HG03108 (cell line): ENCODE results near the gene SDCCAG8.
A peak's percentile ranks its signal among the peaks of the same experiment; 100 is the strongest.

Source experiments
- ATAC-seq: cut with Tn5 transposase; IDR thresholded peaks from one replicate; pipeline ENCODE4 v1.9.1; 2021; ENCODE audit warnings: moderate library complexity; ENCODE audit not compliant: unreplicated experiment

SDCCAG8 gene

GRCh38 chr1:243254233-243254926, 1.5 kb upstream of the SDCCAG8 start:
- peak; percentile 1 for ATAC-seq

GRCh38 chr1:243254927-243255790, 682 bp upstream of the SDCCAG8 start, which contains the start of gene CEP170:
Gene CEP170 (minus strand): TSS chr1:243255281. CDS start chr1:243225280, 30,001 bp downstream.
- ATAC-seq, result peak; percentile 46

GRCh38 chr1:243256590-243256989, 749 bp downstream of the SDCCAG8 start:
- no peak for ATAC-seq

- ATAC-seq, result no peak
Observed at GRCh38 chr1:243257189-243257588, 1.3 kb downstream of the SDCCAG8 start.

- ATAC-seq, result no peak
Observed at GRCh38 chr1:243258731-243259130, 2.9 kb downstream of the SDCCAG8 start.

- no peak for ATAC-seq
Observed at GRCh38 chr1:243260221-243260880, 4.5 kb downstream of the SDCCAG8 start.

- no peak for ATAC-seq
Observed at GRCh38 chr1:243261390-243261789, 5.5 kb downstream of the SDCCAG8 start.

- no peak for ATAC-seq
Observed at GRCh38 chr1:243264717-243265116, 8.9 kb downstream of the SDCCAG8 start.

GRCh38 chr1:243266231-243266630, 10.4 kb downstream of the SDCCAG8 start:
- no peak for ATAC-seq

- no peak for ATAC-seq
Observed at GRCh38 chr1:243267471-243267880, 11.6 kb downstream of the SDCCAG8 start.

- no peak for ATAC-seq
Observed at GRCh38 chr1:243267914-243268653, 12.2 kb downstream of the SDCCAG8 start.

GRCh38 chr1:243268751-243269460, 13.1 kb downstream of the SDCCAG8 start:
- no peak for ATAC-seq

GRCh38 chr1:243269461-243269801, 13.6 kb downstream of the SDCCAG8 start:
- ATAC-seq, result no peak

GRCh38 chr1:243270097-243270864, 14.4 kb downstream of the SDCCAG8 start:
- ATAC-seq, result no peak

- ATAC-seq, result no peak
Observed at GRCh38 chr1:243271996-243272395, 16.2 kb downstream of the SDCCAG8 start.

GRCh38 chr1:243272401-243272800, 16.6 kb downstream of the SDCCAG8 start:
- ATAC-seq, result no peak

- ATAC-seq, result no peak
Observed at GRCh38 chr1:243273506-243273905, 17.7 kb downstream of the SDCCAG8 start.

- no peak for ATAC-seq
Observed at GRCh38 chr1:243273945-243274344, 18.1 kb downstream of the SDCCAG8 start.

GRCh38 chr1:243275316-243275715, 19.5 kb downstream of the SDCCAG8 start:
- no peak for ATAC-seq
